GM19328 (cell line): Measurements from ENCODE around the gene YARS1.

Source experiments
- ATAC-seq: cut with Tn5 transposase; IDR thresholded peaks from one replicate; pipeline ENCODE4 v1.9.1; 2021; ENCODE audit warnings: mild to moderate bottlenecking, moderate library complexity; ENCODE audit not compliant: unreplicated experiment

The YARS1 gene

GRCh38 chr1:32817159-32817814 is at the start of gene YARS1, which contains the start of gene S100PBP:
YARS1 (minus strand) TSS chr1:32817358; CDS start chr1:32817244, 114 bp downstream.
S100PBP (plus strand) TSS chr1:32817653; CDS start chr1:32826100, 8,447 bp downstream.
- ATAC-seq, result peak; percentile 86

GRCh38 chr1:32865639-32866405 is 48.7 kb upstream of the YARS1 start:
- ATAC-seq, result no peak

DNA sequence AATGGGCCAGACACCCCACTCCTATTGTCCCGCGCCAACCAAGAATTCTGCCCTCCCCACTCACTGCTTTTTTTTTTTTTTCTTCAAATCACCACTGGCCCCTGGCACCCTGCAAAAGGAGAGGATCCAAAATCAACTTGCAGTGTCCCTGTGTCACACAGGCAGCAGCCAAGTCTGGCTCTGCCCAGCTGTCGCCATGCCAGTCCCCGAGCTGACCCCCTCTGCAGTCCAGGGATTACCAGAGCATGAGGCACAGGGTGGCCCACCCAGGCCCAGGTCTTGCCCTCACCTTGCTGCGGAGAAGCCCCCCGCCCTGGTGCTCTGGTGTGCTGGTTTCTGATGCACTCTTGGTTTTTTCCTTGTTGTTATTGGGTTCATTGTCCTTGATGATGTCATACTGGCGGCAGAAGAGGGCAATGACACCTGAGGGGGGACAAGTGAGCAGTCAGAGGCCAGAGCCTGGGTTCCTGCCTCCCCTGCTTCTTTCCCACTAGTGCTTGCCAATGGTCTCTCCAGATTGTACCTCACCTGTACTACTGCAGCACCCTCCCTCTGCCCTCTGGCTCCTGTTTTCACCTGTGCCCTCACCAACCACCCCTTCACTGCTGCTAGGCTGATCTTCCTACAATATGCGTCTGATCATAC is 47.3 kb upstream of the YARS1 start:
- no peak for ATAC-seq

DNA sequence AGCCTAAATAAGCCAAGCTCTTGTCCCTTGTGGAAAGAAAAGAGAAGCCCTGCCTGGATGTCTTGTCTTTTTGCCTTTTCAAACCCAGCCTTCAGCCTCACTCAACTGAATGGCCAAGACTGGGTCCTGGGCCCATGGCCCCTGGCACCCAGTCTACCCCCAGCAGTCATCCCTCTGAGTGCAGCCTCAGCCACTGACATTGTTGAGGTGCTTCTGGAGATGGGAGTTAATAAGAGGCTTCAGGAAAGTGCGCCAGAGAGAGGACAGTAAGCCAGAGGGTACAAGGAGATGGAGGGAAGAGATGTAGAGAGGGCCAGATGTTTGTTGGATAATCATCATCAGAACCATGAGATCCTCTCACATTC is 46.7 kb upstream of the YARS1 start:
- no peak for ATAC-seq

- ATAC-seq, result no peak
Measured at GRCh38 chr1:32863218-32863880, 46.2 kb upstream of the YARS1 start.

GRCh38 chr1:32861904-32862695 is 44.9 kb upstream of the YARS1 start:
- no peak for ATAC-seq

- no peak for ATAC-seq
Measured at GRCh38 chr1:32860566-32860965, 43.4 kb upstream of the YARS1 start.

DNA sequence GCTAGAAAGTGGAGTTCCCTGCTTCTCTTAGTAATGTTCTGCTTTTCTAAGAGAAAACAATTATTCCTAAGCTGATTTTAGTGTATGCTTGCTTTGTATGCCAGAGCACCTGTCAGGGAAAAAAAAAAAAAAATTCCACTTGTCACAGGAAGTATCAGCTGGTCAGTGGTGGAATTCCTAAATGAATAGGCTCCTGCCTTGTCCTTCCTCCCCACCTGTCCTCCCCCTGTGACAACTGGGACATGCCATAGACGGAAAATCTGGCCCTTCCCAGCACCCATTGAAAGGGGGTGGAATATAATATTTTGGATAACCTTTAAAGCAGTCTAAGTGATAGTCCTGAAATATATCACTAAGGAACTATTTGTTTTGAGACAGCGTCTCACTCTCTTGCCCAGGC is 42.8 kb upstream of the YARS1 start:
- no peak for ATAC-seq

- no peak for ATAC-seq
Measured at GRCh38 chr1:32858791-32859190, 41.6 kb upstream of the YARS1 start.

DNA sequence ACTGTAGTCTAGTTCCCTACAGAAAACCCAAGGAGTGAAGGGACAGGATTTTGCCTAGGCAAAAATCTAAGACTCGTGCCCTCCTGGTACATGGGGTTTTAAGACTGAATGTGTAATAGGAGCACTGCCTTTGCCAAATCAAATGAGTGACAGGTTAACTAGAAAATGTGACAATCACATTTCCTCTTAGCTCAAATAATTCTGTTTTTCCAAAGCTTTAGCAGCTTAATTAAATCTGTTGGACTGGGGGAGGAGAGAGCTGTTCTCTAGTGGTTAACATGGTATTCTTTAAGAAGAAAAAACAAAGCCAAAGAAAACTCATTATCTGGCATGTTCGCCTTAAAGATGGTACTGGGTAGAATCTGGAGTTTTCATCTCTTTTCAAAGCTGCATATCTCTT is 41.0 kb upstream of the YARS1 start:
- no peak for ATAC-seq

GRCh38 chr1:32855861-32856617 is 38.9 kb upstream of the YARS1 start:
- ATAC-seq, result no peak

GRCh38 chr1:32848354-32849063 is 31.4 kb upstream of the YARS1 start:
- no peak for ATAC-seq

- ATAC-seq, result no peak
Measured at GRCh38 chr1:32831878-32832277, 14.7 kb upstream of the YARS1 start.

- ATAC-seq, result no peak
Measured at GRCh38 chr1:32830092-32830852, 13.1 kb upstream of the YARS1 start.

DNA sequence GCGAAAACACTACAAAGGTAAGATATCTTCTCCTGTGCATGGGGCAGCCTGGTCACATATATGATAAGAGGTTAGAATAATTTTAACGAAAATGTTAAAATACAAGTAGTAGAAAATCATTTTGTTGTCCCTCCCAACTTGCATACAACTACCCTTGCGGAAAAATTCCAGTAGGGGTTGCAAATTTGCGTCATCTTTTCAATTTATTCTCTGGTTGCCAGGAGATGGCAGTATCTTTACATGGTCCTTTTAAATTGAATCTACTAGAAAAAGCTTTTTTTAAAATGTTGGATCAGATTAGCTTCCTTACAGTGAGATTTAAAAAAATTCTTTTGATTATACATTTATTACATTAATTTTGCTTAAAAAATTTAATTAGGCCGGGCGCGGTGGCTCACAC is 11.2 kb upstream of the YARS1 start:
- ATAC-seq, result no peak

GRCh38 chr1:32825181-32825580 is 8.0 kb upstream of the YARS1 start:
- ATAC-seq, result no peak

DNA sequence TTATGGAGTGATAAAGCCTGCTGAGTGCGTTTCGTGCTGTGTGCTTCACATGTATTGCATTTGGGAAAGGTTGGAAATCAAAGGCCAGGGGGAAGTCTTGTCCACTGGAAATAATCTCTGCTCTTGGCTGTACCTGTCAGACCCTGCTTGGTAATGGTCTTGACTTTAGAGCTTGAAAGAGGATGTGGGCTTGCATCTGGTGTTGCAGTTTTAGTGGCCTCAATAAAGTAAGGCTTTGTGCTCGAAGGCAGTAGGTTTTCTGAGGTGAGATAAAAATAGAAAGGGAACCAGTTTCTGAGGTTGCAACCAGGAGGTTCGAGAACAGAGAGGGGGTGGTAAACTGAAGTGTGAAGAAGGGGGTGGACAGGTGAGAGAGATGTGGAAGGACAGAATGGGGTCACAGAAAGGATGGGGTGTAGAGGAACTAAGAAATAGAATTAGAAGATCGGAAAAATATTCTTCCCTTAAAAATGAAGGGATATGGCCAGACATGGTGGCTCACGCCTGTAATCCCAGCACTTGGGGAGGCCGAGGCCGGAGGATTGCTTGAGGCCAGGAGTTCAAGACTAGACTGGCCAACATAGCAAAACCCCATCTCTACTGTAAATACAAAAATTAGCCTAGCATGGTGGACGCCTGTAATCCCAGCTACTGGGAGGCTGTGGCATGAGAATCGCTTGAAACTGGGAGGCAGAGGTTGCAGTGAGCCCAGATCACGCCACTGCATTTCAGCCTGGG is 1.8 kb upstream of the YARS1 start:
- peak; percentile 31 for ATAC-seq
